CD1c-positive myeloid dendritic cell (primary cell): ENCODE measurements around the gene MRPS35.
"Not testable (repeated sequence)": the region's sequence is repeated elsewhere in the genome, so short reads cannot be mapped to it uniquely, and the experiment has no call there.

Source experiments
- DNase-seq: peaks from one replicate; pipeline ENCODE4 v3.0.0-alpha.2; 2016; ENCODE audit errors: extremely low spot score

MRPS35 gene

GRCh38 chr12:27709212-27709931 lies 1.3 kb upstream of the MRPS35 start:
- no peak for DNase-seq

GRCh38 chr12:27709932-27710591 lies 570 bp upstream of the MRPS35 start:
- peak; percentile 13 for DNase-seq

- peak; percentile 5 for DNase-seq
Observed at GRCh38 chr12:27711317-27711682, 668 bp downstream of the MRPS35 start.

- DNase-seq, result peak; percentile 25
Observed at GRCh38 chr12:27711967-27712366, 1.3 kb downstream of the MRPS35 start.

GRCh38 chr12:27723212-27723611 lies 12.6 kb downstream of the MRPS35 start:
- no peak for DNase-seq

GRCh38 chr12:27730097-27730588 lies 19.5 kb downstream of the MRPS35 start:
- DNase-seq, result no peak

- no peak for DNase-seq
Observed at GRCh38 chr12:27732281-27732680, 21.6 kb downstream of the MRPS35 start.

- DNase-seq, result peak; percentile 44
Observed at GRCh38 chr12:27733052-27733656, 22.5 kb downstream of the MRPS35 start.

- no peak for DNase-seq
Observed at GRCh38 chr12:27733791-27734190, 23.2 kb downstream of the MRPS35 start.

- DNase-seq, result not testable (repeated sequence)
Observed at GRCh38 chr12:27734321-27734720, 23.7 kb downstream of the MRPS35 start.

GRCh38 chr12:27743601-27744000 lies 33.0 kb downstream of the MRPS35 start:
- DNase-seq, result no peak

- not testable (repeated sequence) for DNase-seq
Observed at GRCh38 chr12:27745734-27746133, 35.1 kb downstream of the MRPS35 start.

- no peak for DNase-seq
Observed at GRCh38 chr12:27747111-27747820, 36.6 kb downstream of the MRPS35 start.

GRCh38 chr12:27751386-27752047 lies 40.9 kb downstream of the MRPS35 start:
- no peak for DNase-seq

- no peak for DNase-seq
Observed at GRCh38 chr12:27754795-27755194, 44.2 kb downstream of the MRPS35 start.

- DNase-seq, result no peak
Observed at GRCh38 chr12:27756670-27757195, 46.1 kb downstream of the MRPS35 start.

- no peak for DNase-seq
Observed at GRCh38 chr12:27762757-27763156, 52.1 kb downstream of the MRPS35 start.

- no peak for DNase-seq
Observed at GRCh38 chr12:27766587-27766986, 56.0 kb downstream of the MRPS35 start.

- no peak for DNase-seq
Observed at GRCh38 chr12:27769142-27769673, 58.6 kb downstream of the MRPS35 start.

GRCh38 chr12:27771481-27772327 lies 61.1 kb downstream of the MRPS35 start:
- DNase-seq, result no peak
